Measurements from ENCODE around the gene DAGLB.

DNA sequence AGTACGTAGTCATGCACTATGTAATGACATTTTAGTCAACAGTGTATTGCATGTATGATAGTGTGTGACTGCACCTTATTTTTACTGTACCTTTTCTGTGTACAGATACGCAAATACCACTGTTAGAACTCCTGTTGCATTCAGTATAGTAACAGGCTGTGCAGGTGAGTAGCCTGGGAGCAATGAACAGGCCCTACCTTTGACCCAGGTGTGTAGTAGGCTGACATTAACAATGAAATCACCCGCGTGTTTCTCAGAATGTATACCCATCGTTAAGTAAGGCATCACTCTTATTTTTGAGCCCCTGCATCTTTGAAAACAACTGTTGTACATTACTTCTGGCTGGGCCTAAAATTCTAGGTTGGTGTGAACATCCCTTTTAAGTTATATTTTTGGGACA lies 41.6 kb downstream of the DAGLB start:
- TF ChIP-seq, protein P1, sequence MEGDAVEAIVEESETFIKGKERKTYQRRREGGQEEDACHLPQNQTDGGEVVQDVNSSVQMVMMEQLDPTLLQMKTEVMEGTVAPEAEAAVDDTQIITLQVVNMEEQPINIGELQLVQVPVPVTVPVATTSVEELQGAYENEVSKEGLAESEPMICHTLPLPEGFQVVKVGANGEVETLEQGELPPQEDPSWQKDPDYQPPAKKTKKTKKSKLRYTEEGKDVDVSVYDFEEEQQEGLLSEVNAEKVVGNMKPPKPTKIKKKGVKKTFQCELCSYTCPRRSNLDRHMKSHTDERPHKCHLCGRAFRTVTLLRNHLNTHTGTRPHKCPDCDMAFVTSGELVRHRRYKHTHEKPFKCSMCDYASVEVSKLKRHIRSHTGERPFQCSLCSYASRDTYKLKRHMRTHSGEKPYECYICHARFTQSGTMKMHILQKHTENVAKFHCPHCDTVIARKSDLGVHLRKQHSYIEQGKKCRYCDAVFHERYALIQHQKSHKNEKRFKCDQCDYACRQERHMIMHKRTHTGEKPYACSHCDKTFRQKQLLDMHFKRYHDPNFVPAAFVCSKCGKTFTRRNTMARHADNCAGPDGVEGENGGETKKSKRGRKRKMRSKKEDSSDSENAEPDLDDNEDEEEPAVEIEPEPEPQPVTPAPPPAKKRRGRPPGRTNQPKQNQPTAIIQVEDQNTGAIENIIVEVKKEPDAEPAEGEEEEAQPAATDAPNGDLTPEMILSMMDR (IDR thresholded peaks at IDR 0.05), result no peak
- TF ChIP-seq POLR2A (IDR thresholded peaks at IDR 0.05), result no peak
